ENCODE data around the gene CCDC157.

CCDC157 gene

GRCh38 chr22:30373331-30374325 lies 16.8 kb downstream of the CCDC157 start:
- TF ChIP-seq CTCF (IDR thresholded peaks at IDR 0.05; ENCODE audit: low read depth, low read length, poor library complexity, severe bottlenecking) (no peak), EZH2phosphoT487 (IDR thresholded peaks at IDR 0.05; ENCODE audit: borderline replicate concordance, low read length) (no peak)
- H3K4me3 ChIP-seq (ENCODE audit: low read length), result no peak overlapping the region

GRCh38 chr22:30375312-30375849 lies 18.6 kb downstream of the CCDC157 start:
- H3K4me1 ChIP-seq (ENCODE audit: control insufficient read depth, low read length), result no peaks in the 10 kb centered on the region
- TF ChIP-seq CTCF (IDR thresholded peaks at IDR 0.05; ENCODE audit: low read depth, low read length, poor library complexity, severe bottlenecking), result no peak
- no peak for TF ChIP-seq EZH2phosphoT487 (IDR thresholded peaks at IDR 0.05; ENCODE audit: borderline replicate concordance, low read length)
- no peaks in the 10 kb centered on the region for H3K79me2 ChIP-seq (ENCODE audit: control insufficient read depth, low read length)
- H3K27ac ChIP-seq (ENCODE audit: low read depth, low read length), result no peak overlapping the region
- no peak overlapping the region for H3K4me3 ChIP-seq (ENCODE audit: low read length)
- H4K20me1 ChIP-seq (ENCODE audit: control insufficient read depth, insufficient read depth, low read depth, low read length), result no peaks in the 10 kb centered on the region
- no peaks in the 10 kb centered on the region for H3K36me3 ChIP-seq (ENCODE audit: control insufficient read depth, low read length)
- no peaks in the 10 kb centered on the region for H3K9me3 ChIP-seq (ENCODE audit: control insufficient read depth, insufficient read depth, low read length)
- no peaks in the 10 kb centered on the region for H3K9me2 ChIP-seq (replicated peaks; ENCODE audit: control insufficient read depth, low read length)
- H3K4me2 ChIP-seq (ENCODE audit: low read length), result no peak overlapping the region
- no peaks in the 10 kb centered on the region for H3K27me3 ChIP-seq (ENCODE audit: control insufficient read depth, low read length)
- no peaks in the 10 kb centered on the region for H3F3A ChIP-seq (ENCODE audit: control insufficient read depth, insufficient read depth)

More at GRCh38 chr22:30373331-30374325, 16.8 kb downstream of the CCDC157 start:
- Histone ChIP-seq H3K4me1 (ENCODE audit: control insufficient read depth, low read length) (no peaks in the 10 kb centered on the region), H3K27ac (ENCODE audit: low read depth, low read length) (no peak overlapping the region), H3K27me3 (ENCODE audit: control insufficient read depth, low read length) (no peaks in the 10 kb centered on the region), H3K4me2 (ENCODE audit: low read length) (no peak overlapping the region), H3K9me3 (ENCODE audit: control insufficient read depth, insufficient read depth, low read length) (no peaks in the 10 kb centered on the region), H3K9me2 (replicated peaks; ENCODE audit: control insufficient read depth, low read length) (no peaks in the 10 kb centered on the region), H3F3A (ENCODE audit: control insufficient read depth, insufficient read depth) (no peaks in the 10 kb centered on the region), H4K20me1 (ENCODE audit: control insufficient read depth, insufficient read depth, low read depth, low read length) (no peaks in the 10 kb centered on the region), H3K36me3 (ENCODE audit: control insufficient read depth, low read length) (no peaks in the 10 kb centered on the region), H3K79me2 (ENCODE audit: control insufficient read depth, low read length) (no peaks in the 10 kb centered on the region)

- TF ChIP-seq EZH2phosphoT487 (IDR thresholded peaks at IDR 0.05; ENCODE audit: borderline replicate concordance, low read length), result no peak
- no peak for TF ChIP-seq CTCF (IDR thresholded peaks at IDR 0.05; ENCODE audit: low read depth, low read length, poor library complexity, severe bottlenecking)
- Histone ChIP-seq H3K9me3 (ENCODE audit: control insufficient read depth, insufficient read depth, low read length) (no peaks in the 10 kb centered on the region), H3K36me3 (ENCODE audit: control insufficient read depth, low read length) (no peaks in the 10 kb centered on the region), H3F3A (ENCODE audit: control insufficient read depth, insufficient read depth) (no peaks in the 10 kb centered on the region), H3K4me2 (ENCODE audit: low read length) (no peak overlapping the region), H3K27me3 (ENCODE audit: control insufficient read depth, low read length) (no peaks in the 10 kb centered on the region), H4K20me1 (ENCODE audit: control insufficient read depth, insufficient read depth, low read depth, low read length) (no peaks in the 10 kb centered on the region), H3K9me2 (replicated peaks; ENCODE audit: control insufficient read depth, low read length) (no peaks in the 10 kb centered on the region), H3K4me1 (ENCODE audit: control insufficient read depth, low read length) (no peaks in the 10 kb centered on the region), H3K79me2 (ENCODE audit: control insufficient read depth, low read length) (no peaks in the 10 kb centered on the region), H3K27ac (ENCODE audit: low read depth, low read length) (no peak overlapping the region), H3K4me3 (ENCODE audit: low read length) (no peak overlapping the region)
Measured at GRCh38 chr22:30380011-30380410, 23.2 kb downstream of the CCDC157 start.

All from DOHH2 (cell line).